OCI-LY3 (cell line): Measurements from ENCODE around the gene CRTAC1.

Experiments used
- EZH2phosphoT487 ChIP-seq: fragments of 200-600 bp; shearing (Covaris generic); IDR thresholded peaks from 2 replicates; pipeline ENCODE4 v1.6.1; 2018; ENCODE audit warnings: antibody characterized with exemption, mixed run types, low read depth
- TF ChIP-seq, protein P1 (sequence below): fragments of 200-600, 300-600 bp; sonication (generic); IDR thresholded peaks from 2 replicates; pipeline ENCODE4 v1.5.1; 2014; ENCODE audit warnings: antibody characterized with exemption, low read length, low read depth

GRCh38 chr10:97825020-97825760, 205.2 kb downstream of the CRTAC1 start:
- TF ChIP-seq, protein P1, sequence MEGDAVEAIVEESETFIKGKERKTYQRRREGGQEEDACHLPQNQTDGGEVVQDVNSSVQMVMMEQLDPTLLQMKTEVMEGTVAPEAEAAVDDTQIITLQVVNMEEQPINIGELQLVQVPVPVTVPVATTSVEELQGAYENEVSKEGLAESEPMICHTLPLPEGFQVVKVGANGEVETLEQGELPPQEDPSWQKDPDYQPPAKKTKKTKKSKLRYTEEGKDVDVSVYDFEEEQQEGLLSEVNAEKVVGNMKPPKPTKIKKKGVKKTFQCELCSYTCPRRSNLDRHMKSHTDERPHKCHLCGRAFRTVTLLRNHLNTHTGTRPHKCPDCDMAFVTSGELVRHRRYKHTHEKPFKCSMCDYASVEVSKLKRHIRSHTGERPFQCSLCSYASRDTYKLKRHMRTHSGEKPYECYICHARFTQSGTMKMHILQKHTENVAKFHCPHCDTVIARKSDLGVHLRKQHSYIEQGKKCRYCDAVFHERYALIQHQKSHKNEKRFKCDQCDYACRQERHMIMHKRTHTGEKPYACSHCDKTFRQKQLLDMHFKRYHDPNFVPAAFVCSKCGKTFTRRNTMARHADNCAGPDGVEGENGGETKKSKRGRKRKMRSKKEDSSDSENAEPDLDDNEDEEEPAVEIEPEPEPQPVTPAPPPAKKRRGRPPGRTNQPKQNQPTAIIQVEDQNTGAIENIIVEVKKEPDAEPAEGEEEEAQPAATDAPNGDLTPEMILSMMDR = no peak
- TF ChIP-seq EZH2phosphoT487 = no peak
